Thyroid gland (tissue), 4 donors: ENCODE measurements around the gene RIPK3.

Experiments used
- CTCF ChIP-seq, 6 experiments: fragments of 200-600 bp in 3 of 6; fragments of 450-650 bp in 3 of 6; sonication (generic) in 3 of 6; IDR thresholded peaks; one replicate each; pipeline ENCODE4 v1.5.1; 2016 to 2019; ENCODE audit warnings: antibody characterized with exemption in 6 of 6, mild to moderate bottlenecking in 2 of 6, inconsistent platforms in 1 of 6, moderate library complexity in 1 of 6
- POLR2A ChIP-seq, 2 donors: fragments of 450-650 bp; IDR thresholded peaks; one replicate each; pipeline ENCODE4 v1.6.1; 2017; ENCODE audit warnings: antibody characterized with exemption in 2 of 2, mild to moderate bottlenecking in 2 of 2, moderate library complexity in 1 of 2

- TF ChIP-seq CTCF (IDR thresholded peaks at IDR 0.05): no peak
- no peak for TF ChIP-seq POLR2A (IDR thresholded peaks at IDR 0.05)
Measured at GRCh38 chr14:24337824-24338175, 2.0 kb downstream of the RIPK3 start.
